Endothelial cell of umbilical vein (primary cell): ENCODE results near the gene GLRX5.

Experiments used
- EZH2 ChIP-seq: IDR thresholded peaks from 2 replicates; pipeline ENCODE4 v1.6.1; 2012; ENCODE audit warnings: borderline replicate concordance, low read depth, mild to moderate bottlenecking, moderate library complexity, low read length, inconsistent platforms; ENCODE audit not compliant: severe bottlenecking
- POLR2A ChIP-seq: IDR thresholded peaks from 2 replicates; pipeline ENCODE4 v1.6.1; 2012; ENCODE audit warnings: low read depth, mild to moderate bottlenecking, control low read depth, low read length

- TF ChIP-seq EZH2 (no peak), POLR2A (no peak)
These were observed 13.8 kb upstream of the GLRX5 start for GRCh38 chr14:95521001-95521400.
